SJCRH30 (cell line): ENCODE data around the gene SMC3. TPM values are rescaled to one million over a fixed set of nuclear protein-coding genes. Genes with fewer than 3 reads are reported as not detected.

Experiments used
- DNase-seq, 2 experiments: peaks; one replicate each; pipeline ENCODE4 v3.0.0-alpha.2; 2015 to 2020
- H3K27ac ChIP-seq: fragments of 250-450 bp; sonication (Bioruptor Pico); 2 replicates; pipeline ENCODE4 v1.5.1; 2020; ENCODE audit warnings: mild to moderate bottlenecking, moderate library complexity
- H3K27me3 ChIP-seq: fragments of 250-450 bp; sonication (Bioruptor Pico); 2 replicates; pipeline ENCODE4 v1.5.1; 2020; ENCODE audit warnings: mild to moderate bottlenecking, moderate library complexity
- H3K36me3 ChIP-seq: fragments of 250-450 bp; sonication (Bioruptor Pico); 2 replicates; pipeline ENCODE4 v1.5.1; 2020; ENCODE audit warnings: mild to moderate bottlenecking, moderate library complexity
- H3K4me1 ChIP-seq: fragments of 250-450 bp; sonication (Bioruptor Pico); 2 replicates; pipeline ENCODE4 v1.5.1; 2020; ENCODE audit warnings: mild to moderate bottlenecking, moderate library complexity
- H3K4me3 ChIP-seq: fragments of 250-450 bp; sonication (Bioruptor Pico); 2 replicates; pipeline ENCODE4 v1.5.1; 2020; ENCODE audit warnings: mild to moderate bottlenecking, moderate library complexity
- H3K9me3 ChIP-seq: fragments of 250-450 bp; sonication (Bioruptor Pico); replicated peaks from 2 replicates; pipeline ENCODE4 v1.5.1; 2020; ENCODE audit warnings: mild to moderate bottlenecking, moderate library complexity
- total RNA-seq: library from RNA; depleted of rRNA; stranded (reverse); fragments of >200 nt; shearing (Covaris generic); gene quantifications from 2 replicates; pipeline ENCODE4 v1.2.3, GENCODE V29; 2014

Gene SMC3
- total RNA-seq, 1 experiment from 2014 or later: 107 TPM

GRCh38 chr10:110556969-110557601 is 10.4 kb upstream of the SMC3 start:
- no peak overlapping the region for H3K27ac ChIP-seq
- H3K4me1 ChIP-seq: no peaks in the 10 kb centered on the region
- no peaks in the 10 kb centered on the region for H3K36me3 ChIP-seq
- H3K4me3 ChIP-seq: no peak overlapping the region
- H3K9me3 ChIP-seq: 0 out of 2 replicates have a peak, but pooled peaks cover 5% of the 10 kb centered on the region
- DNase-seq: peak; percentile 16 to 58
- no peaks in the 10 kb centered on the region for H3K27me3 ChIP-seq

GRCh38 chr10:110558041-110558440 is 9.5 kb upstream of the SMC3 start:
- Histone ChIP-seq H3K4me3 (no peak overlapping the region), H3K4me1 (no peaks in the 10 kb centered on the region), H3K27me3 (no peaks in the 10 kb centered on the region), H3K9me3 (0 out of 2 replicates have a peak, but pooled peaks cover 5% of the 10 kb centered on the region), H3K27ac (no peak overlapping the region), H3K36me3 (no peaks in the 10 kb centered on the region)
- no peak for DNase-seq

DNA sequence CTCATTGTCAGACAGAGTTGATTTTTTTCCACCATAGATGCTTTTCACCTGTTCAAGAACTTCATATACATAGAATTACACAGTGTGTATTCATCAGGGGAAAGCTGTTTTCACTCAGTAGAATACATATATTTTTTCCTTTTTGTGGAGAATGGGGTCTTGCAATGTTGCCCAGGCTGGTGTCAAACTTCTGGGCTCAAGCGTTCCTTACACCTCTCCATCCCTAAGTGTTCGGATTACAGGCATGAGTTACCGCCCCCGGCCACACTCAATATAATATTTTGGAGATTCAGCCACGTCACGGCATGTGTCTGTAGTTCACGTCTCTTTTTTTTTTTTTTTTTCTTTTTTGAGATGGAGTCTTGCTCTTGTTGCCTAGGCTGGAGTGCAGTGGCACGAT is 7.5 kb upstream of the SMC3 start:
- DNase-seq: no peak
- Histone ChIP-seq H3K4me1 (no peaks in the 10 kb centered on the region), H3K27ac (no peak overlapping the region), H3K4me3 (no peak overlapping the region), H3K27me3 (no peaks in the 10 kb centered on the region), H3K9me3 (0 out of 2 replicates have a peak, but pooled peaks cover 5% of the 10 kb centered on the region), H3K36me3 (no peaks in the 10 kb centered on the region)

DNA sequence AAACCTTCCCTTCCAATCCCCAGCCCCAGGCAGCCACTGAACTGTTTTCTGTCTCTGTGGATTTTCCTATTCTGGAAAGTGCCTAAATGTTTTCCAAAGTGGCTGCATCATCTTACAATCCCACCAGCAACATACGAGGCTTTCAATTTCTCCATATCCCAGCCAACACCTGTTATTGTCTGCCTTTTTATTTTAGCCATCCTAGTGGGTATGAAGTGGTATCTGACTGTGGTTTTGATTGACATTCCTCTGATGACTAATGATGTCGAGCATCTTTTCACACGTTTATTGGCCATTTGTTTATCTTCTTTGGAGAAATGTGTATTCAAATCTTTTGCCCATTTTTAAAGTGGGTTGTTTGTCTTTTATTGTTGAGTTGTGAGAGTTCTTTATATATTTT is 6.2 kb upstream of the SMC3 start:
- no peaks in the 10 kb centered on the region for H3K36me3 ChIP-seq
- no peaks in the 10 kb centered on the region for H3K4me1 ChIP-seq
- H3K27ac ChIP-seq: no peak overlapping the region
- H3K27me3 ChIP-seq: no peaks in the 10 kb centered on the region
- H3K4me3 ChIP-seq: no peak overlapping the region
- DNase-seq: no peak
- 0 out of 2 replicates have a peak, but pooled peaks cover 5% of the 10 kb centered on the region for H3K9me3 ChIP-seq

GRCh38 chr10:110562348-110562747 is 5.1 kb upstream of the SMC3 start:
- no peak for DNase-seq
- Histone ChIP-seq H3K27me3 (no peaks in the 10 kb centered on the region), H3K4me1 (no peaks in the 10 kb centered on the region), H3K27ac (no peak overlapping the region), H3K36me3 (no peaks in the 10 kb centered on the region), H3K4me3 (no peak overlapping the region), H3K9me3 (0 out of 2 replicates have a peak, but pooled peaks cover 5% of the 10 kb centered on the region)

GRCh38 chr10:110563132-110563531 is 4.4 kb upstream of the SMC3 start:
- DNase-seq: no peak
- H3K4me3 ChIP-seq: no peak overlapping the region
- H3K9me3 ChIP-seq: 0 out of 2 replicates have a peak, but pooled peaks cover 5% of the 10 kb centered on the region
- H3K27ac ChIP-seq: no peak overlapping the region
- no peaks in the 10 kb centered on the region for H3K36me3 ChIP-seq
- H3K27me3 ChIP-seq: no peaks in the 10 kb centered on the region
- H3K4me1 ChIP-seq: no peaks in the 10 kb centered on the region

GRCh38 chr10:110566472-110567200 is 859 bp upstream of the SMC3 start:
- DNase-seq: peak; percentile 54 to 66

GRCh38 chr10:110568055-110568735 is 700 bp downstream of the SMC3 start:
- peaks cover 30% of the 10 kb centered on the region for H3K36me3 ChIP-seq
- DNase-seq: peak; percentile 82 to 83
- peak overlapping the region; percentile 94 for H3K4me3 ChIP-seq
- peak overlapping the region; percentile 99 for H3K27ac ChIP-seq
- H3K27me3 ChIP-seq: no peaks in the 10 kb centered on the region
- no peaks in the 10 kb centered on the region for H3K9me3 ChIP-seq
- H3K4me1 ChIP-seq: peaks cover 9% of the 10 kb centered on the region

More at GRCh38 chr10:110566472-110567200, 859 bp upstream of the SMC3 start:
- peaks cover 18% of the 10 kb centered on the region for H3K36me3 ChIP-seq
- peak overlapping the region; percentile 99 for H3K27ac ChIP-seq
- H3K4me1 ChIP-seq: peaks cover 9% of the 10 kb centered on the region
- H3K4me3 ChIP-seq: peak overlapping the region; percentile 94
- no peaks in the 10 kb centered on the region for H3K9me3 ChIP-seq
- no peaks in the 10 kb centered on the region for H3K27me3 ChIP-seq

DNA sequence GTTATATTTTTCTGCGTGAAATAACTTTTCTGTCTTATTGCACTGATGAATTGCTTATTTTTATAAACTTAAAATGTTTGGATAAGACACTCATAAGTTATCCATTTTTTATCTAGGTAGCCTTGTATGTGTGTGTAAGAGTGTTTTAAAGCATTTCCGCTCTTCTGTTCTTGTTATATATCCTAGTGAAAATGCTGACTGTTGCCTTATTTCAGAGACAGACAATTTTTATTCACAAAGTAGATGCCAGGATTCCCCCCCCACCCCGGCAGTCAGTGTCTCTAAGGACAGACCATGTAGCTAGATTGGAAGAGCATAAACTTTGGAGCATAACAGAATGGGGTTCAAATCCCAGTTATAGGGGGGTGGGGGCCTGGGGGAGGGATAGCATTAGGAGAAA is 1.6 kb downstream of the SMC3 start:
- Histone ChIP-seq H3K36me3 (peaks cover 32% of the 10 kb centered on the region), H3K9me3 (no peaks in the 10 kb centered on the region), H3K27me3 (no peaks in the 10 kb centered on the region), H3K4me1 (peaks cover 9% of the 10 kb centered on the region), H3K4me3 (peak overlapping the region; percentile 94), H3K27ac (no peak overlapping the region; the same call in 1 of the 2 replicates)
- DNase-seq: no peak

- H3K27me3 ChIP-seq: no peaks in the 10 kb centered on the region
- H3K4me3 ChIP-seq: no peak overlapping the region
- peaks cover 38% of the 10 kb centered on the region for H3K36me3 ChIP-seq
- H3K27ac ChIP-seq: no peak overlapping the region
- DNase-seq: no peak
- H3K9me3 ChIP-seq: no peaks in the 10 kb centered on the region
- peaks cover 9% of the 10 kb centered on the region for H3K4me1 ChIP-seq
These were observed 2.2 kb downstream of the SMC3 start for GRCh38 chr10:110569736-110570135.

- H3K36me3 ChIP-seq: peaks cover 53% of the 10 kb centered on the region
- no peaks in the 10 kb centered on the region for H3K27me3 ChIP-seq
- H3K27ac ChIP-seq: no peak overlapping the region
- peaks cover 9% of the 10 kb centered on the region for H3K4me1 ChIP-seq
- no peak for DNase-seq
- H3K9me3 ChIP-seq: no peaks in the 10 kb centered on the region
- H3K4me3 ChIP-seq: no peak overlapping the region
These were observed 3.7 kb downstream of the SMC3 start for GRCh38 chr10:110571093-110571743.

- no peak for DNase-seq
- H3K27me3 ChIP-seq: no peaks in the 10 kb centered on the region
- peaks cover 9% of the 10 kb centered on the region for H3K4me1 ChIP-seq
- H3K4me3 ChIP-seq: no peak overlapping the region
- H3K36me3 ChIP-seq: peaks cover 70% of the 10 kb centered on the region
- H3K9me3 ChIP-seq: no peaks in the 10 kb centered on the region
- H3K27ac ChIP-seq: no peak overlapping the region
These were observed 5.4 kb downstream of the SMC3 start for GRCh38 chr10:110572862-110573261.

- H3K36me3 ChIP-seq: peaks cover 80% of the 10 kb centered on the region
- no peaks in the 10 kb centered on the region for H3K27me3 ChIP-seq
- DNase-seq: no peak
- H3K4me1 ChIP-seq: peaks cover 9% of the 10 kb centered on the region
- H3K27ac ChIP-seq: no peak overlapping the region
- no peaks in the 10 kb centered on the region for H3K9me3 ChIP-seq
- H3K4me3 ChIP-seq: no peak overlapping the region
These were observed 6.9 kb downstream of the SMC3 start for GRCh38 chr10:110574420-110574819.

DNA sequence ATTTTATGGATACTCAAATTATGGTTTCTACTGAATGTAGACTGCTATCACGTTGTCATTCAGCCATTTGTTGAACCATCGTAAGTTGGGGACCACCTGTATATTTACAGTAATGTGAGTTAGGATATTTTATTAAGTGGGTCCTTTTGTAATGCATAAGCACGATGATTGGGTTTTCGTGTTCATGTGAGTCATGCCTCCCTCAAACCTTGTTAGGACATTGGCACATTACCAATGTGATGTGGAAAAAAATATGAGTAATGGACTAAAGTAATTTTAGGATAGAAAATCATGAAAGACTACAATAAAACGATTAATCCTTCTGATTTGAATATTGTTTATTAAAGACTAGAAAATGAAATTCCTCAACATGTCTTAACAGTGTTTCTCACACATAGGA is 8.7 kb downstream of the SMC3 start:
- Histone ChIP-seq H3K27ac (no peak overlapping the region), H3K27me3 (no peaks in the 10 kb centered on the region), H3K4me3 (no peak overlapping the region), H3K36me3 (peaks cover 83% of the 10 kb centered on the region), H3K9me3 (no peaks in the 10 kb centered on the region), H3K4me1 (no peaks in the 10 kb centered on the region; the same call in 1 of the 2 replicates)
- DNase-seq: no peak
